ENCODE results near the gene TALDO1.

Gene TALDO1

GRCh38 chr11:783581-784015 is 36.3 kb downstream of the TALDO1 start:
- Histone ChIP-seq H3K4me2 (ENCODE audit: low read depth, low read length) (no peak overlapping the region), H2AFZ (ENCODE audit: low read length) (no peak overlapping the region), H3K79me2 (ENCODE audit: low read length) (peaks cover 12% of the 10 kb centered on the region), H3K9me3 (replicated peaks; ENCODE audit: insufficient read depth, low read length) (no peaks in the 10 kb centered on the region), H4K20me1 (ENCODE audit: insufficient read depth, low read length) (no peaks in the 10 kb centered on the region), H3K27me3 (replicated peaks; ENCODE audit: insufficient read depth, low read length) (no peaks in the 10 kb centered on the region), H3K9me2 (replicated peaks; ENCODE audit: insufficient read depth, low read length) (no peaks in the 10 kb centered on the region), H3K4me1 (ENCODE audit: low read length) (no peaks in the 10 kb centered on the region), H3K9ac (ENCODE audit: low read length) (no peak overlapping the region), H3K4me3 (ENCODE audit: low read length) (no peak overlapping the region), H3K36me3 (replicated peaks; ENCODE audit: insufficient read depth, low read length) (no peaks in the 10 kb centered on the region), H3K27ac (ENCODE audit: low read length) (no peak overlapping the region), H3F3A (ENCODE audit: insufficient read depth, low read length) (0 out of 2 replicates have a peak, but pooled peaks cover 4% of the 10 kb centered on the region)
- TF ChIP-seq EZH2 (optimal IDR thresholded peaks at IDR 0.05; ENCODE audit: low read depth, low read length), result no peak
- TF ChIP-seq CTCF (IDR thresholded peaks at IDR 0.05; ENCODE audit: low read length), result no peak
- no peak for TF ChIP-seq EZH2phosphoT487 (IDR thresholded peaks at IDR 0.05; ENCODE audit: low read length)
- DNase-seq, result no peak

- Histone ChIP-seq H3K27ac (ENCODE audit: low read length) (no peak overlapping the region), H3K4me1 (ENCODE audit: low read length) (0 out of 2 replicates have a peak, but pooled peaks cover 3% of the 10 kb centered on the region), H3K9ac (ENCODE audit: low read length) (no peak overlapping the region), H3K4me3 (ENCODE audit: low read length) (no peak overlapping the region), H3K79me2 (ENCODE audit: low read length) (peaks cover 17% of the 10 kb centered on the region), H3K4me2 (ENCODE audit: low read depth, low read length) (no peak overlapping the region), H3K9me3 (replicated peaks; ENCODE audit: insufficient read depth, low read length) (no peaks in the 10 kb centered on the region), H3K36me3 (replicated peaks; ENCODE audit: insufficient read depth, low read length) (no peaks in the 10 kb centered on the region), H4K20me1 (ENCODE audit: insufficient read depth, low read length) (no peaks in the 10 kb centered on the region), H3K9me2 (replicated peaks; ENCODE audit: insufficient read depth, low read length) (no peaks in the 10 kb centered on the region), H2AFZ (ENCODE audit: low read length) (no peak overlapping the region), H3K27me3 (replicated peaks; ENCODE audit: insufficient read depth, low read length) (no peaks in the 10 kb centered on the region), H3F3A (ENCODE audit: insufficient read depth, low read length) (peaks cover 10% of the 10 kb centered on the region; the same call in 1 of the 2 replicates)
- no peak for DNase-seq
- TF ChIP-seq CTCF (IDR thresholded peaks at IDR 0.05; ENCODE audit: low read length) (no peak), EZH2 (optimal IDR thresholded peaks at IDR 0.05; ENCODE audit: low read depth, low read length) (no peak), EZH2phosphoT487 (IDR thresholded peaks at IDR 0.05; ENCODE audit: low read length) (no peak)
These were observed 39.2 kb downstream of the TALDO1 start for GRCh38 chr11:786235-787083.

GRCh38 chr11:787084-787675 is 39.9 kb downstream of the TALDO1 start:
- peaks cover 10% of the 10 kb centered on the region; the same call in 1 of the 2 replicates for H3F3A ChIP-seq (ENCODE audit: insufficient read depth, low read length)
- TF ChIP-seq EZH2phosphoT487 (IDR thresholded peaks at IDR 0.05; ENCODE audit: low read length), result no peak
- no peak for TF ChIP-seq CTCF (IDR thresholded peaks at IDR 0.05; ENCODE audit: low read length)
- TF ChIP-seq EZH2 (optimal IDR thresholded peaks at IDR 0.05; ENCODE audit: low read depth, low read length), result no peak
- no peak overlapping the region for H3K9ac ChIP-seq (ENCODE audit: low read length)
- peaks cover 17% of the 10 kb centered on the region for H3K79me2 ChIP-seq (ENCODE audit: low read length)
- no peaks in the 10 kb centered on the region for H3K27me3 ChIP-seq (replicated peaks; ENCODE audit: insufficient read depth, low read length)
- H3K27ac ChIP-seq (ENCODE audit: low read length), result no peak overlapping the region
- H3K4me1 ChIP-seq (ENCODE audit: low read length), result 0 out of 2 replicates have a peak, but pooled peaks cover 3% of the 10 kb centered on the region
- H3K9me2 ChIP-seq (replicated peaks; ENCODE audit: insufficient read depth, low read length), result no peaks in the 10 kb centered on the region
- no peaks in the 10 kb centered on the region for H4K20me1 ChIP-seq (ENCODE audit: insufficient read depth, low read length)
- H3K36me3 ChIP-seq (replicated peaks; ENCODE audit: insufficient read depth, low read length), result no peaks in the 10 kb centered on the region
- no peak for DNase-seq
- no peak overlapping the region for H3K4me2 ChIP-seq (ENCODE audit: low read depth, low read length)
- no peak overlapping the region for H2AFZ ChIP-seq (ENCODE audit: low read length)
- H3K9me3 ChIP-seq (replicated peaks; ENCODE audit: insufficient read depth, low read length), result no peaks in the 10 kb centered on the region
- no peak overlapping the region for H3K4me3 ChIP-seq (ENCODE audit: low read length)

Measured in MM.1S (cell line).